ENCODE data around the gene LMX1B. TPM values are rescaled to one million over a fixed set of nuclear protein-coding genes. Genes with fewer than 3 reads are reported as not detected.

LMX1B gene
- total RNA-seq, 1 donor from 2014 or later = 1.3 TPM

GRCh38 chr9:126720661-126721563 is 107.2 kb downstream of the LMX1B start:
- intact Hi-C loops (cut with micrococcal nuclease) = no loop called here
- H3K9me3 ChIP-seq (replicated peaks) = no peaks in the 10 kb centered on the region
- TF ChIP-seq CTCF (IDR thresholded peaks at IDR 0.05; ENCODE audit: borderline replicate concordance) = no peak
- no peak overlapping the region for H3K27ac ChIP-seq (replicated peaks)
- no peak for DNase-seq
- H3K27me3 ChIP-seq (ENCODE audit: low read depth) = peaks cover 66% of the 10 kb centered on the region
- no peak overlapping the region for H3K4me3 ChIP-seq
- no peaks in the 10 kb centered on the region for H3K36me3 ChIP-seq
- peaks cover 18% of the 10 kb centered on the region for H3K4me1 ChIP-seq

GRCh38 chr9:126721564-126721981 is 107.8 kb downstream of the LMX1B start:
- no peak for TF ChIP-seq CTCF (IDR thresholded peaks at IDR 0.05; ENCODE audit: borderline replicate concordance)
- peaks cover 18% of the 10 kb centered on the region for H3K4me1 ChIP-seq
- intact Hi-C loops (cut with micrococcal nuclease) = no loop called here
- no peak for DNase-seq
- H3K27me3 ChIP-seq (ENCODE audit: low read depth) = peaks cover 62% of the 10 kb centered on the region
- H3K36me3 ChIP-seq = no peaks in the 10 kb centered on the region
- no peaks in the 10 kb centered on the region for H3K9me3 ChIP-seq (replicated peaks)
- H3K27ac ChIP-seq (replicated peaks) = no peak overlapping the region
- H3K4me3 ChIP-seq = no peak overlapping the region

- Histone ChIP-seq H3K9me3 (replicated peaks) (no peaks in the 10 kb centered on the region), H3K36me3 (no peaks in the 10 kb centered on the region), H3K4me3 (peak overlapping the region; percentile 71), H3K27me3 (ENCODE audit: low read depth) (peaks cover 66% of the 10 kb centered on the region), H3K4me1 (peaks cover 18% of the 10 kb centered on the region), H3K27ac (replicated peaks) (peak overlapping the region; percentile 69)
- peak; percentile 82 for DNase-seq
- intact Hi-C loops (cut with micrococcal nuclease) = no loop called here
- no peak for TF ChIP-seq CTCF (IDR thresholded peaks at IDR 0.05; ENCODE audit: borderline replicate concordance)
These were observed 108.7 kb downstream of the LMX1B start for GRCh38 chr9:126722252-126722921.

GRCh38 chr9:126722922-126723806 is 109.4 kb downstream of the LMX1B start:
- Histone ChIP-seq H3K27me3 (ENCODE audit: low read depth) (peaks cover 74% of the 10 kb centered on the region), H3K4me1 (peaks cover 18% of the 10 kb centered on the region), H3K4me3 (peak overlapping the region; percentile 71), H3K36me3 (no peaks in the 10 kb centered on the region), H3K9me3 (replicated peaks) (no peaks in the 10 kb centered on the region), H3K27ac (replicated peaks) (peak overlapping the region; percentile 69)
- DNase-seq = peak; percentile 32
- intact Hi-C loops (cut with micrococcal nuclease) = no loop called here
- TF ChIP-seq CTCF (IDR thresholded peaks at IDR 0.05; ENCODE audit: borderline replicate concordance) = no peak

GRCh38 chr9:126723807-126724172 is 110.1 kb downstream of the LMX1B start:
- Histone ChIP-seq H3K27me3 (ENCODE audit: low read depth) (peaks cover 73% of the 10 kb centered on the region), H3K27ac (replicated peaks) (no peak overlapping the region)
- intact Hi-C loops (cut with micrococcal nuclease) = no loop called here

More at GRCh38 chr9:126723807-126724172, 110.1 kb downstream of the LMX1B start:
- no peak for TF ChIP-seq CTCF (IDR thresholded peaks at IDR 0.05; ENCODE audit: borderline replicate concordance)
- DNase-seq = no peak
- Histone ChIP-seq H3K9me3 (replicated peaks) (no peaks in the 10 kb centered on the region), H3K4me1 (peaks cover 18% of the 10 kb centered on the region), H3K4me3 (peak overlapping the region; percentile 71), H3K36me3 (no peaks in the 10 kb centered on the region)
